EH (cell line): ENCODE data around the gene CMSS1.

ENCODE experiments used
- DNase-seq: peaks from one replicate; pipeline ENCODE4 v3.0.0-alpha.2; 2015; ENCODE audit warnings: low read depth

CMSS1 gene

DNA sequence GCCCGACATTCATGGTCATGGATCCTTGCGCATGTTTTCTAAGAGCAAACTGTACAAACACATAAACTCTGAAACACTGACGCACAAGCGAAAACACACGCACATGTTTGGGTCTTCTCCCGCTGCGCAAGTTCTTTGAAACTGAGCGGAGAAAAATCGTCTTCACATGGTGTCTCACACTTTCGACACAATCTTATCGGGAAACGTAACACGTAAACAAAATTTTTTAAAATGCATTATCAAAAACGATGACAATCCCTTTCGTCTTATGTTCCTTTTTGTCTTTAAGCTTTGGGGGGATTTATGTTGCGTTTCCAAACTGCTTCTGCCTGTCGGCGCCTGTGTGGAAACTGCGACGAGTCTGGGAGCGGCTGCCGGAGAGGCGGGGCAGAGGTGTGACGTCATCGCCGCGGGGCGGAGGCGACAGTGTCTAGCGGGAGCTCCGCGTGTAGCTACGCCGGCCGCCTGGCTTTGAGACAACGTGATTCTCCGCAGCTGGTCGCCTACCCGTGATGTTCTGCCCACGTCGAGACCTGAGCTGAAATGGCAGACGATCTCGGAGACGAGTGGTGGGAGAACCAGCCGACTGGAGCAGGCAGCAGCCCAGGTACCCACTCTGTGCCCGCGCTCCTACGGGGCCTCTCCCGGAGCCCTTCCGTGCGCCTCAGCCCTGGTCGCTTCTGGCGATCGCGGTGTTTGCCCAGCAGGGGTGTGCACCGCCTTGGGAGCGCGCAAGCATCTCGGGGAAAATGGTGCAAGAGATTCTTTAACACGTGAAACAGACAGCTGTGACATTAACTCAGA is at the start of gene CMSS1:
Gene CMSS1, plus strand, starts transcription at position 426 of the 804 bp plus-strand sequence.
- peak; percentile 91 for DNase-seq

DNA sequence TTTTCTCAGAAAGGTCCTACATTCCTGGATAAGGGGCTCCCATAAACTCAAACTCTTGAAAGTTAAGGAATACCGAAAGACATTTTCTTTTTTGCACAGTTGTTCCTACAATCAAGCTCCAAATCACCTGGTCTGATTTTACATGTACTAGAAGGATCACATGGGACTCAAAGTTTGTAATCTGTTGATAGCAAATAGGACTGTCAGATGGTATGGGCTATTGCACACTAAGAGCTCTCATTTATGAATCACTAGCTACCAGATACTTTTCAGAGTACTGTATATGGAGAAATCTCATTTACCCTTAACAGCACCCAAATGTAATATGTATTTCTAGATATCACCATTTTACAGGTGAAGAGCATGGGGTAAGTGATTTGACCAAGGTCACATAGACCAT is 49.5 kb upstream of the CMSS1 start:
- no peak for DNase-seq

DNA sequence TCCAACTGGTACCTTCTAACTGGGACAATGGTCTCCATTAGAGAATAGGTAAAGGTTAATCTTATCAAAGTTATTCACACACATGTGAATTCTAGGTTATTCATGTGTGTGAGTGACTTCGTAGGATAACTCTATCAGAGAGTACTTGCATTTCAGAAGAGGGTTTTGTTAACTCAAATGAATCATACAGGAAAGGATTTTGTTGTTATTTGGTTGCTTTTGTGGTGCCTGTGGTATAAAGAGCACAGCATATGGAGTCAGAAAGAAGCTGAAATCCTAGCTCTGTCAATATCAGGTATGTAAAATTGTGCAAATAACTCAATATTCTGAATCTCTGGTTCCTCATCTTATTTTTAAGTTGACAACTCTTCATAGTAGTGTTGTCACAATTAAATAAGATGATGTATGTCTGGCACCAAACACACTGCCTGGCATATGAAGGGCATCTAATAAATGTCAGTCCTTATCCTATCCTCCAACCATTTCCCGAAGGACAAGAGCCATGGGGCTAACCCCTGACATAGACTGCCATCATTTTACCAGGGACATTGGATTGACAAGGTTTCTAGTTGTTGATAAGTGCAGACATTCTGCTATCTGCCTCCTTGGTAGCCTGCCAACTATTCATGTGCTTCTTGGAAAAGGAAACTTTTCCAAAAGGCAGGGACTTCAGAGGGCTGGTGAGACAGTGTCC is 48.7 kb upstream of the CMSS1 start:
- no peak for DNase-seq

DNA sequence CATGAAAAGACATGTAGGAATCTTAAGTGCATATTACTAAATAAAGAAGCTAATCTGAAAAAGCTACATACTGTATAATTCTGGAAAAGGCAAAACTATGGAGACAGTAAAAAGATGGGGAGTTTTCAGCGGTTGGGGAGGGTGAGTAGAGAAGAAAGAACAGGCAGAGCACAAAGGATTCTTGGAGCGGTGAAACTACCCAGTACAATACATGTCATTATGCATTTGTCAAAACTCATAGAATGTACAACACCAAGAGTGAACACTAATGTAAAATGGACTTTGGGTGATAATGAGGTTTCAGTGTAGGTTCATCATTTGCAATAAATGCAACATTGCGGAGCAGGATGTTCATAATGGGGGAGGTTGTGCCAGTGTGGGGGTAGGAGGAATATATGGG is 45.5 kb upstream of the CMSS1 start:
- no peak for DNase-seq

DNA sequence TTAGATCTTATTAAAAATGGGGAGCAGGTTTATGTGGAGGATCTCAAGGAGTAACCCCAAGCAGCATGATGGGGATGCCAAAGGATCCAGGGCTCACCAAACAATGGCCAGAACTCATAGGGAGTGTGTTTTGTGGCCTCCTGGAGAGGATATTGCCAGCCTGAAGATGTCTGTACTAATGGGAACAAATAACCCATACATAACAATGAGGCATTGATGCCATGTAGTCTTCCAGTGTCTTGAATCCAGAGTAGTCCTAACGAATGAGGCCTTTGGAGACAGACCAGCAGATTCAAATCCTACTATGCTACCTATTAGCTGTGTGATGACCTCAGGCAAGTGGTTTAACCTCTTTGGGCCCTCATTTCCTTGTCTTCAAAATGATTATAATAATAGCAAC is 45.0 kb upstream of the CMSS1 start:
- DNase-seq: no peak

DNA sequence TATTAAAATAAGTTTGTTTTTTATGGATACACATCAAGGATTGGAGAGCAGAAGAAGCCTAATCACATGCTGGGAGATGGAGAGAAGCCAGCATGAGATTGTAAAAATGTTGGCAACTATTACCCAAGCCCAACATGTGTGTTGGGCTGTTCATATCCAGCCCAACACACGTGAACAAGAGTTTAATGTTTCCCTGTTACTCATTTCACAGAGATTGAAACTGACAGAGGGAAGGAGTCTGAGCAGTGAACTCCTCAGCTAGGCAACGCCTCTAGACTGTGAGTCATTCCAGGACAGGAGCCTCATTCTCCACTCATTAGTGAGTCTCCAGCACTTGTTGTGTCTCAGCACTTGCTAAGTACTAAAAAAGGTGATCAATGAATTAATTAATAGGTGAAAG is 43.2 kb upstream of the CMSS1 start:
- DNase-seq: peak; percentile 93

DNA sequence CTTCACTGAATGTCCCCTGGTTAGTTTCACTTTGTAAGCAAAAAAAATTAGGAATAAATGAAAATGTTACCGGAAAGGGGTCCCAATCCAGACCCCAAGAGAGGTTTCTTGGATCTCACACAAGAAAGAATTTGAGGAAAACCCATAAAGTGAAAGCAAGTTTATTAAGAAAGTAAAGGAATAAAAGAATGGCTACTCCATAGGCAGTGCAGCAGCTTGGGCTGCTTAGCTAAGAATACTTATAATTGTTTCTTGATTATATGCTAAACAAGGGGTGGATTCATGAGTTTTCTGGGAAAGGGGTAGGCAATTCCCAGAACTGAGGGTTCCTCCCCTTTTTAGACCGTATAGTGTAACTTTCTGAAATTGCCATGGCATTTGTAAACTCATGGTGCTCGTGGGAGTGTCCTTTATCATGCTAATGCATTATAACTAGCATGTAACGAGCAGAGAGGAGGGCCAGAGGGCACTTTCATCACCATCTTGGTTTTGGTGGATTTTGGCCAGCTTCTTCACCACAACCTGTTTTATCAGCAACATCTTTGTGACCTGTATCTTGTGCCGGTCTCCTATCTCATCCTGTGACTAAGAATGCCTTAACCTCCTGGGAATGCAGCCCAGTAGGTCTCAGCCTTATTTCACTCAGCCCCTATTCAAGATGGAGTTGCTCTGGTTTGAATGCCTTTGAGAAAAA is 41.0 kb upstream of the CMSS1 start:
- peak; percentile 79 for DNase-seq

DNA sequence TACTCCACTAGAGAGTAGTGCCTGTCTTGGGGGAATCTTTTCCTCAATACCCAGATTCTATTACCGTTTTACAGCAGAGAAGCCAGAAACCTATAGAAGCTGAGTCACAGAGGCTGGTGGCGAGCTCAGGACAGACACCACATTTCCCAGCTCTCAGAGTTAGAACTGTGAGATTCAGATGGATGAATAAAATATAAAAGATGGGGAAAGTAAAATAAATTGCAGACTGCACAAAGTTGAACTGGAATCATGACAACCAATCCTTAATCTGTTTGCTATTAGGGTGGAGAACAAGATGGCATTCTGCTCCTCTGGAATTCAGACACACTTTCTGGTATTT is 40.5 kb upstream of the CMSS1 start:
- peak; percentile 36 for DNase-seq

DNA sequence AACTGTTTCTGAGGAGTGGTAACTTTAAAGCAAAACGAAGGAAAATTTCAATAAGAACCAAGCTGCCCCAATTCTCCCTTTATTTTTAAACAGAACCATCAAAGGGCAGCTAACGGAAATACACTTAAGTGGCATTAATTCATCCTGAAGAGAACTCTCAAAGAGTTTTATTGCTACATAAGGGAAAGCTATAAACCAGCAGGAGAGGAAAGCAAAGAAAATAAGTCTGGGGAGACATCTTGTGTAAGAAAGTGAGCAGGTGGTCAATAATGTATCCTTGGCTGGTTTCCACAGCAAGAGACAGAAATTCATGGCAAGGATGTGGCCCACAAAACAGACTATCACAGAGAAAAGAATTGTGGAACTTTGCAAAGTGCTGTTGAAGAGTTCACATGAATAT is 40.0 kb upstream of the CMSS1 start:
- DNase-seq: no peak

DNA sequence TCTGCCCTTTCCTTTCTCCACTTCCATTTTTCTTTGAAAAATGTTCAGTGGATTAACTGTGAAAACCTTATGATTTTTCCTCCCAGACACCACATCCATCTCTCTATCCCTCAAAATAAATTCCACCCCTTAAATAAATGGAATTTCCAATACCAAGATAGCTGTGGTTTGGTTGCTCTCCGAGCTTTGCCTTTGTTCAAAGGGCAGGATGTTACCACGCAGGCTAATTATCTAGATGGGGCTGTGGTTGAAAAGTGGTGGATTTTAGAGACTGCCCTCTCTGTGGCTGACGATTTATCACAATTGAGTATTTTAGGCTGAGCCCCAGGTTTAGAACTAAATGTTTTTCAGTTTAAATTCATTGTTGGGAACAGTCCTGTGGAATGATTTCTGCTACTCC is 36.9 kb upstream of the CMSS1 start:
- DNase-seq: peak; percentile 65

DNA sequence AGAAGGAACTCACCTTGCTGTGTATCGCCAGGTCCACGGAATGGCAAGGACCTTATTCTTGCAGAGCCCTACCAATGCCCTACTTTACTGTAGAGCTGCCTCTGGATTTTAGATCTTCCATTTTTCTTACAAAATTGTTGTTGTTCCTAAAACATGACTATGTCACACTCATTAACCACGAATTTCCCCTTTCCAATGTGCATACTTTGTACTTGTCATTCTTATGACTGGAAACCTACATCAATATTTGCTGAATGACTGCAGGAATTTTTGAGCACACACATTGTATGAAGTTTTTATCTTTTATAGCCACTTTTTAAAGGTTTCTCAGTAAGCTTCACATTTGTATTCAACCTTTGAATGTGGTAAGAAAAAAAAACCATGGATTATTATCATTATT is 35.9 kb upstream of the CMSS1 start:
- peak; percentile 80 for DNase-seq

DNA sequence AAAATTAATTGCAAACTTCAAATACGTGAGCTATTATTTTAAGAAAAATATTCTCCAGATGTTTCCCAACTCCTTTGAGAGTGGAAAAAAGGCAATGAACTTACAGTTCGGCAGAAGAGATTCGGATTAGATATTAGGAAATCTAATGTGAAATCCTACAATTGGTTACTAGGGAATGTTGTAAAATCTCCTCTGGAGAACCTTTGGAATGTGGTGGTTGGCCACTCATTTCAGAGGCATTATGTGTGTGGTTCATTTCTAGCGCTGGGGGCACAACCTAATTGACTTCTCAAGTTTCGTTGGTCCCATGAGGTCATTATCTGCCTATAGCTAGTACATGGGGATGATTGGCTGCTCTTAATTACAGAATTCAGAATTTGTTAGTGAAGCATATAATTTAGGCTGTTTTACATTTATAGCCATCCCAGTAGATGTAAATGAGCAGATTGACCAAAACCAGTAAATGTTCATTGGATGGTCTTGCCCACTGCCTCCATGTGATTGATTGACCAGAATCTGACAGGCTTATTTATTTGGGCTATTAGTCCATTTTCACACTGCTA is 34.6 kb upstream of the CMSS1 start:
- DNase-seq: peak; percentile 98

DNA sequence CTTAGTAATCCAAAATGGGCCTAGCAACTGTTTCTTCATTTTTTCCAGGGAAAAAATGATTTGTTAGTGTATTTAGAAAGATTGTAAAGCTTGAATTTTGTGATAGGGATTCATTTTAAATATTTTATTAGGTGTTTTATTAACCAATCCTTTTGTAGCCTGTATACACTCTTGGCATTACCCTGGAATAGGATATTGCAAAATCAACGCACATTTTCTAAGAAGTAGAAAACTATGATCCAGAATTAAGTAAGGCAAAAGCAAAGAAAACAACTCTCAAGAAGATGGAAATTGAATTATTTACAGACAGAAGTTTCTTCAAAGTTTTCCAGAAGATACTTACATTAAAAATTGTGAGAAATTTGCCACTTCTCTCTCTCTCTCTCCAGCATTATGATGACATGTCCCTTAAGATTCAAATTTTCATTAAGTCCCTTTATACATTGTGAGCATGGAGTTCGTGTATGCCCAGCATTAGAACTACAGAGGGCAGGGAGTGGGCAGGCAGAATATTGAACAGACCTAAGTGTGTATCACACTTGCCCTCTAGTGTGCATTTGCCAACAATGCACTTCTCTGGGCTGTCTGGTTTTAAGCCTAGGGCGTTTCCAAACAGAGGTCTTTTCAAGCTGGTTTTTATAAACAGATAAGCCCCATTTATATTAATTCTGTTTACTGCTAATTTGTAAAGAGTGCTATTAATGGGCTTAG is 28.5 kb upstream of the CMSS1 start:
- peak; percentile 70 for DNase-seq

DNA sequence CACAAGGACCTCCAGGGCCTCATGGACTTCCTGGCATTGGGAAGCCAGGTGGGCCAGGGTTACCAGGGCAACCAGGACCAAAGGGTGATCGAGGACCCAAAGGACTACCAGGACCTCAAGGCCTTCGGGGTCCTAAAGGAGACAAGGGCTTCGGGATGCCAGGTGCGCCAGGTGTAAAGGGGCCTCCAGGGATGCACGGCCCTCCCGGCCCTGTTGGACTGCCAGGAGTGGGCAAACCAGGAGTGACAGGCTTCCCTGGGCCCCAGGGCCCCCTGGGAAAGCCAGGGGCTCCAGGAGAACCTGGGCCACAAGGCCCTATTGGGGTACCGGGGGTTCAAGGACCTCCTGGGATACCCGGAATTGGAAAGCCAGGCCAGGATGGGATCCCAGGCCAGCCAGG is 23.2 kb upstream of the CMSS1 start:
- no peak for DNase-seq

DNA sequence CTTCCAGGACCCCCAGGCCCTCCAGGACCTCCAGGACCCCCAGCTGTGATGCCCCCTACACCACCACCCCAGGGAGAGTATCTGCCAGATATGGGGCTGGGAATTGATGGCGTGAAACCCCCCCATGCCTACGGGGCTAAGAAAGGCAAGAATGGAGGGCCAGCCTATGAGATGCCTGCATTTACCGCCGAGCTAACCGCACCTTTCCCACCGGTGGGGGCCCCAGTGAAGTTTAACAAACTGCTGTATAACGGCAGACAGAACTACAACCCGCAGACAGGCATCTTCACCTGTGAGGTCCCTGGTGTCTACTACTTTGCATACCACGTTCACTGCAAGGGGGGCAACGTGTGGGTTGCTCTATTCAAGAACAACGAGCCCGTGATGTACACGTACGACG is 22.1 kb upstream of the CMSS1 start:
- DNase-seq: no peak

DNA sequence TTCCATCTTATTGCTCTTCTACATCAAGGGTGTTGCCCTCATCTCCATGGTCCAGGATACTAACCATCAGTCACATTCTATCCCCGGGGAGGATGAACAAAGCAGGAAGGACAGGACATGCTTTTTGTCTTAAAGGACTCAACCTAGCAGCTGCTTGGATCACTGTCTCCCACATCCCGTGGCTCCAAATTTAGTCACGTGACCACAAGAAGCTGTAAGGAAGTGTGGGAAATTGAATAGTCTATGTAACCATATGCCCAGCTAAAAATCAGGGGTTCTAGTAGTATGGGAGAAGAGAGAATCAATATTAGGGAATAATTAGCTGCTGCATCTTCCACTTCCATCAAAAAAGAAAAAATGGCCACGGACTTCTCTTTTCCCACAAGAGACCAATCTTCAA is 18.2 kb upstream of the CMSS1 start:
- no peak for DNase-seq

DNA sequence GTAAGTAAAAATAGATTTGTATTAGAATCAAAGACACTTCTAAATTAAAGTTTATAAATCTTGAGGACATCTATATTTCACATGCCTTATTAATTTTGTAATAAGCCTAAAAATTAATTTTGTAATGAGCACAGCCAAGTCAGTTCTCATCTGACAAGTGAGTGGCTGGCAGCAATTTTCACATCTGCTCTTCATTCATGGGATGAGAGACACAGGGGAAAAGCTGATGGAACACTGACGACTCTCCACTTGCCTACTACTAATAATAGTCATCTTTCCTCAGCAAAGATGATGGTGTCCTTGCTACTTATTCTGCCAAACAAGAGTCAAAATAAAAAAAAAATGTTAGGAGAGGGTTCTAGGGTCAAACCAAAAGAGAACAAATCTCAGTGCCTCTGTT is 14.4 kb upstream of the CMSS1 start:
- DNase-seq: no peak

DNA sequence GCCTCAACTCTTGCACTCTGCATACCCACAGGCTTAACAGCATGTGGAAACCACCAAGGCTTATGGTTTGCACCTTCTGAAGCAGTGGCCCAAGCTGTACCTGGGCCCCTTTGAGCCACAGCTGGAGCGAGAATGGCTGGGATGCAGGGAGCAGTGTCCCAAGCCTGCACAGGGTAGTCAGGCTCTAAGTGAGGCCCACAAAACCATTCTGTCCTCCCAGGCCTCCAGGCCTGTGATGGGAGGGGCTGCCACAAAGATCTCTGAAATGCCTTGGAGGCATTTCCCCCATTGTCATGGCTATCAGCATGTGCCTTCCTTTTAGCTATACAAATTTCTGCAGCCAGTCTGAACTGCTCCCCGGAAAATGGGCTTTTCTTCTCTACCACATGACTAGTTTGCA is 12.5 kb upstream of the CMSS1 start:
- no peak for DNase-seq

DNA sequence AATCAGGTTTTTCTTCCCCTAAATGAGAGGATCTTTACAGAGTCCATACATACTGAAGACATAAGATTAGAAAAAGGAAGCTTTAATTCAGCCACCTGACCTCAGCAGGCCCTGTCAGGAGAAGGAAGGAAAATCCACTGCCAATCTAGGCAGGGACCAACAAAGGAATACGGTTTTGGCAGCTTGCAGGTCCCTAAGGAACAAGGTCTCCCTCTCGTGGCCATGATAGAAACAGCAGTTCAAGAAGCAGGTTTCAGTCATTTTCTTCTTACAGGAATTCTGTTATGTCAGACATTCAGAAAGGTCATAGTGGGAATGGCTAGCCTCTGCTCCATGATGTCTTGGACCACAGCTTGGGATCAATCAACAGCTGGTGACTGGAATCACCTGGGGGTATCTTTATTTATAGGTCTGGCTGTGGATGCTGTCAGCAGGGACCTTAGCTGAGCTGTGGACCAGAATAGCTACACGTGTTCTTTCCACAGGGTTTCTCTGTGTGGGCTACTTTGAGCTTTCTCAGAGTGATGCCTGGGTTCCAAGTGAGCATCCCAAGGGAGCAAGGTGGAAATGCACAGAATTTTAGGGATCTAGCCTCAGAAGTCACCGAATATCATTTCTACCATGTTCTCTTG is 9.4 kb upstream of the CMSS1 start:
- DNase-seq: peak; percentile 80

DNA sequence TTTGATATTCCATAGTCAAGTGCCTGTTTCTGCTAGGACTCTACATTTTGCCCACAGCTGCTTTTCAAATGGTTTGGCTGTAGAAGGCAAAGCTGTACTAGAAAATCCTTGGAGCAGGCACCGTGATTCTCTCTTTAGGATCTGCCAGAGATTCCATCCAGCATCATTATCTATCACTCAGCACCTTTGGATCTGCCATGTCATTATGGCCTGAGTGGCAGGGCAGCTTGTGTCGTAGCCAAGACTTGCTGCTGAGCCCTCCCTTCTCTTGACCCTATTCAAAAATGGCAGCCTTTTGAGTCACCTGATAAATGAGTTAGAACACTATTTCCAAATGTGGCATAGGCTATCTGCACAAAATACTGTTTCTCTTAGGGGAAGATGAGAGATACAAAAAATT is 8.1 kb upstream of the CMSS1 start:
- DNase-seq: no peak

DNA sequence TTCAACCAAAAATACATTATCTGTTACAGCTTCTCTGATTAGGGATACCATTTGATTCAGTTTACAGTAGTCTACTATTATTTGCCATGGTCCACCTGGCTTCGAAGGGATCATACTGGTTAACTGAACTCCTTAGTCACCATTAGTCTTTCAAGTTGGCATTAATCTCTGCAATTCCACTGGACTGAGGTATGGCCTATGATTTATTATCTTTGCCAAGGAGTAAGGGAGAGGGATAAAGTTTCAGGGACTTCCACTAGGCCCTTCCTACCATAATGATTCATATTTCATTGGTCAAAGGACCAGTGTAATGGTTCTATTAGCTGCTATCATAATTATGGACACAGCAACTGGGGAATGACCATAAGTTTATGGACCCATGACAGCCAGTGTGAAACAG is 7.3 kb upstream of the CMSS1 start:
- DNase-seq: no peak

DNA sequence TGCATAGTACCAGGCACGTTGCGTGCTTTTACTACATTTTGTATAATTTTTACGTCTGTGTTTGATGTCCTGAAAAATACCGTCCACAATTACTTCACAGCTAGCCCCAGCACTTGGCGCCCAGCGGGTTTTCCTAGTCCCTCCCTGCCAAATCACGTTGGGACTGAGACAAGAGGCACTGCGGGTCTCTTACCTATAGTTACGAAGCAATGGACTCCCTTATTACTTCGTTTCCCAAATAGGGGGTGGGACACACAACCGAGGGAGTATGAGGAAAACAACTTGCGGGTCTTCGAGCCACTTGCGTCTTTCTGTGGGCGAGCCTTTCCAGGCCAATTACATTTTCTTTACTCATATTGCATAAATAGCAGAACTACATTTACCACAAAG is 620 bp upstream of the CMSS1 start:
- DNase-seq: no peak
